ENCODE results near the gene LANCL2. TPM values are rescaled to one million over a fixed set of nuclear protein-coding genes. Genes with fewer than 3 reads are reported as not detected.

The LANCL2 gene
- total RNA-seq, 1 experiment from 2014 or later: 26.4 TPM

- no peak overlapping the region for H2BK120ac ChIP-seq (ENCODE audit: low read depth, low read length, poor library complexity, severe bottlenecking)
- H2AK5ac ChIP-seq (ENCODE audit: insufficient read length, low read length): no peak overlapping the region
- no peak overlapping the region for H2BK12ac ChIP-seq (ENCODE audit: insufficient read length, low read depth, low read length)
- no peak overlapping the region for H3K27ac ChIP-seq (ENCODE audit: insufficient read length, low read depth, low read length)
- no peaks in the 10 kb centered on the region for H3K79me1 ChIP-seq (ENCODE audit: insufficient read depth, low read depth, low read length, poor library complexity, severe bottlenecking)
- no peak overlapping the region for H3T11ph ChIP-seq (ENCODE audit: low read length)
- no peak overlapping the region for H4K91ac ChIP-seq (ENCODE audit: insufficient read length, low read depth, low read length)
- H3K79me2 ChIP-seq (ENCODE audit: insufficient read depth, low read length): no peaks in the 10 kb centered on the region
- Mint-ChIP-seq H3K4me1 (no peaks in the 10 kb centered on the region), H3K36me3 (ENCODE audit: insufficient read depth in 1 of 3, low read depth in 3 of 3) (peaks cover 55 to 61% (median 57%) of the 10 kb centered on the region in 3 experiments), H3K27me3 (ENCODE audit: low read depth) (peaks cover 2% of the 10 kb centered on the region), H3K9me3 (peaks cover 33 to 39% of the 10 kb centered on the region in 2 experiments), H3K4me3 (no peak overlapping the region), H3K27ac (no peak overlapping the region)
- no peak overlapping the region for H3K18ac ChIP-seq (ENCODE audit: insufficient read length, low read depth, low read length)
- WGBS (ENCODE audit: extremely low coverage, insufficient read length, low lambda C conversion rate): no CpG with 5 or more reads among the region's 8 CpGs
- H3K4me1 ChIP-seq (ENCODE audit: insufficient read depth, low read length): no peaks in the 10 kb centered on the region
- H3K9ac ChIP-seq (ENCODE audit: extremely low read depth, insufficient read length, low read length): no peak overlapping the region
- H3K14ac ChIP-seq (ENCODE audit: insufficient read depth, low read length): no peak overlapping the region
- H3K4me2 ChIP-seq (ENCODE audit: insufficient read depth, insufficient read length, low read length): no peak overlapping the region
- no peak overlapping the region for H4K5ac ChIP-seq (ENCODE audit: insufficient read length, low read depth, low read length)
- no peak overlapping the region for H3K4ac ChIP-seq (ENCODE audit: low read depth, low read length)
- H4K8ac ChIP-seq (replicated peaks; ENCODE audit: insufficient read length, low read depth, low read length): no peak overlapping the region
- no peak for TF ChIP-seq CTCF (conservative IDR thresholded peaks at IDR 0.05)
- no peak overlapping the region for H2BK5ac ChIP-seq (ENCODE audit: insufficient read length, low read length)
- H2BK15ac ChIP-seq (ENCODE audit: low read depth, low read length): no peak overlapping the region
- no peak for DNase-seq
- H2BK20ac ChIP-seq (ENCODE audit: low read depth, low read length, poor library complexity, severe bottlenecking): no peak overlapping the region
- no peak overlapping the region for H3K56ac ChIP-seq (ENCODE audit: insufficient read length, low read depth, low read length)
- no peaks in the 10 kb centered on the region for H4K20me1 ChIP-seq (ENCODE audit: control insufficient read depth, insufficient read depth, insufficient read length)
- H3K23me2 ChIP-seq (ENCODE audit: insufficient read length, low read depth, low read length, poor library complexity, severe bottlenecking): no peaks in the 10 kb centered on the region
- no peaks in the 10 kb centered on the region for H3K27me3 ChIP-seq (ENCODE audit: insufficient read depth, low read length)
- peaks cover 11% of the 10 kb centered on the region for H3K9me3 ChIP-seq (ENCODE audit: control insufficient read depth, low read depth, low read length)
- no peak overlapping the region for H2AFZ ChIP-seq (ENCODE audit: low read length)
- no peak overlapping the region for H3K23ac ChIP-seq (ENCODE audit: insufficient read length, low read depth, low read length)
Observed at GRCh38 chr7:55468495-55468894, 103.4 kb downstream of the LANCL2 start.

Data from H9 (cell line).